GM10266 (cell line): Measurements from ENCODE around the gene MFN2.

Source experiments
- DNase-seq: peaks from one replicate; pipeline ENCODE4 v3.0.0; 2012; ENCODE audit errors: extremely low spot score
- CTCF ChIP-seq: IDR thresholded peaks from 2 replicates; pipeline ENCODE4 v1.5.1; 2012; ENCODE audit warnings: mild to moderate bottlenecking, low read depth; ENCODE audit not compliant: control insufficient read depth, insufficient read depth; ENCODE audit errors: missing control alignments

The MFN2 gene

DNA sequence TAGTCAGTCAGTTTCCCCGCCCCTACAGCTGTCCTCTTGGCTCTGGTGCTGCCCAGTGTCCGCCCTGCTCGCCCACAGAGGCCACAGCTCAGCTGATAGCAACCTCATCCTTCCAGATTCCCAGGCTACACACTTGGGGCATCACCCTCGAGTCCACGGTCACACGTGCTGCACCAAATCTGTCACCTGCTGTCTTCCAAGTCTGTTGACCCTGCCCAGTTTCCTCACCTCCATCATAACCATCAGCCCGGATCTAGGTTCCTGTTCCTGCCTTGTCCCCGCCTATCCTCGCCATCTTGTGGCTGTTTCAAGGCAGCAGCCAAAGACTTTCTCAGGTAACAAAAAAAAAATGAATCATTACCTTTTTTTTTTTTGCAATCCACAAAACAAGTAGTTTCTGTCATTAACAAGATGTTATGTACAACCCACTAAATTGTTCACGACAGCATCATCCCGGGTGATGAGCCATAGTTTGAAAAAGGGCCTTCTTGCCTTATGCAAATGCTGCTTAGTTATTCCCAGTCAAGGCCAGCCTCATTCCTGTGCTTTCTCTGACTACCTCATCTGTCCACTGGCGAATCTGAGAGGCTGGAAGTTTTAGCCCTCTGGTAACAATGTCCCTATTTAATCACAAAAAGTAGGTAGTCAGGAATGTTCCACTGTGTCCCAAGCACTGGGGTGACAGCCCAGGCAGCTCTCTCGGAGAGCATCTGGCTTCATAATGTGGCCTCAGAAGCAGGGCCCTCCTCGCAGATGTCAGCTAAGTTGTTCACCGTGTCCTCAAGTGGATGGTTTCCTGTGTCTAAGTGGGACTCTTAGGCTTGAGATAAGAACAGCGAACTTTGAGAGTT lies 34.1 kb downstream of the MFN2 start:
- no peak for TF ChIP-seq CTCF
- no peak for DNase-seq

DNA sequence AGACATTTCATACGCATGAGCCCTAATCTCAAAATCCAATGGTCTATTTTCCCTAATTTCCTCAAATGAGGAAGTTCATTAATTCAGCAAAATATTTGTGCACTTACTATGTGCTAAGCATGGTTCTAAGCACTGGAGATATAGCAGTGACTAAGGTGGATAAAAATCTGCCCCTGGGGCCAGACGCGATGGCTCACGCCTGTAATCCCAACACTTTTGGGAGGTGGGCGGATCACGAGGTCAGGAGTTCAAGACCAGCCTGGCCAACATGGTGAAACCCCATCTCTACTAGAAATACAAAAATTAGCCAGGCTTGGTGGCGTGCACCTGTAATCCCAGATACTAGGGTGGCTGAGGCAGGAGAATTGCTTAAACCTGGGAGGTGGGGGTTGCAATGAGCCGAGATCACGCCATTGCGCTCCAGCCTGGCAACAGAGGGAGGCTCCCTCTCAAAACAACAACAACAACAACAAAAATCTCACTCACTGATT lies 34.8 kb downstream of the MFN2 start:
- no peak for DNase-seq
- no peak for TF ChIP-seq CTCF

GRCh38 chr1:12015499-12015898 lies 35.3 kb downstream of the MFN2 start:
- no peak for DNase-seq
- no peak for TF ChIP-seq CTCF

GRCh38 chr1:12016182-12016581 lies 35.9 kb downstream of the MFN2 start:
- no peak for TF ChIP-seq CTCF
- DNase-seq: no peak

- no peak for TF ChIP-seq CTCF
- DNase-seq: no peak
These were observed 39.7 kb downstream of the MFN2 start for GRCh38 chr1:12019858-12020509.

- no peak for TF ChIP-seq CTCF
- DNase-seq: no peak
These were observed 41.4 kb downstream of the MFN2 start for GRCh38 chr1:12021616-12022015.

DNA sequence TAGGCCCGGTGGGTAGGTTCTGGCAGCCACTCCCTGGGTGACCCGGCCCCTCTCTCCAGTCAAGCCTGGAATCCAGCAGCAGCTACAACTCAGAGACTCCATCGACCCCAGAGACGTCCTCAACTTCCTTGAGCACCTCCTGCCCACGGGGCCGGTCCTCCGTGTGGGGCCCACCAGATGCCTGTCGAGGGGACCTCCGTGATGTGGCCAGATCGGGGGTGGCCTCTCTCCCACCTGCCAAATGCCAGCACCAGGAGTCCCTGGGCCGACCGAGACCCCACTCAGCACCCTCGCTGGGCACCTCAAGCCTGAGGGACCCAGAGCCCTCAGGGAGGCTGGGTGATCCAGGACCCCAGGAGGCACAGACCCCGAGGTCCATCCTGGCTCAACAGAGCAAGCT lies 41.8 kb downstream of the MFN2 start:
- no peak for TF ChIP-seq CTCF
- no peak for DNase-seq
